ENCODE measurements around the gene OTX1.

DNA sequence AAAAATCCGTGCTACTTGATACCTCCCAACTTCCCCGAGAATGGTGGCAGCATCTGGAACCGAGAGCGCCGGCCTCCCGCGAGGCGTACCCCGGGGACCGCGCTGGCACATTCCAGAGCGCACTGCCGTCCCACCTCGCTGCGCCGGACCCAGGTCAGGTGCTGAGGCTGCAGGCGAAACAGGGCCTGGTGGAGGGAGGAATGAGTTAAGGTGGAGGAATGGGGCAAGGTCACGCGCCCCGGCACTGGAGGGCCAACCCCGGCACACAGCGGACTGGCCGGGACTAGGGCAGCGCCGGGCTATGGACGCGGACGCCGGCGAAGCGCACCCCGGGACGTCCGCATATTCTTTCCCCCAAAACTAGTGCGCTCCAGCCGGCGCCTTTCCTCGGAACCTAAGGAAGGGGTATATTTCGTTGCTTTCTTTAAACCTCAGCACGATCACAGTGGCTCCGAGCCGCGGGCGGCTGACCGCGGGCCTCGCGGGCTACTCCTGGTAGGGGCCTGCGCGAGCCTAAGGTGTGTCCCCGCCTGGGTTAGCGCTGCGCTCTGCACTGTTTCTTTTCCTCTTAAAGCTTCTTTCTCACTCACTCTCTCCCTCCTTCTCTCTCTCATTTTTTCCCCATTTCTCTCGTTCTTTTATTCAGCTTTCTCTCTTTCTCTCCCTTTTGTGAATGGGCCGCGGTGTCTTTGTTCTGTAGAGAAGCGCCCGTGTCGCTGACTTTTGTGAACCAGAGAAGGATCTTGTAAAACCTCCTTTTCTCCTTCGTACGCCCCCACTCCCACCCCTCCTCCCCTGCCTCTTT lies 2.1 kb upstream of the OTX1 start:
- TF ChIP-seq POLR2AphosphoS5 (IDR thresholded peaks at IDR 0.05; ENCODE audit: low read depth) = no peak
- TF ChIP-seq, protein P1, sequence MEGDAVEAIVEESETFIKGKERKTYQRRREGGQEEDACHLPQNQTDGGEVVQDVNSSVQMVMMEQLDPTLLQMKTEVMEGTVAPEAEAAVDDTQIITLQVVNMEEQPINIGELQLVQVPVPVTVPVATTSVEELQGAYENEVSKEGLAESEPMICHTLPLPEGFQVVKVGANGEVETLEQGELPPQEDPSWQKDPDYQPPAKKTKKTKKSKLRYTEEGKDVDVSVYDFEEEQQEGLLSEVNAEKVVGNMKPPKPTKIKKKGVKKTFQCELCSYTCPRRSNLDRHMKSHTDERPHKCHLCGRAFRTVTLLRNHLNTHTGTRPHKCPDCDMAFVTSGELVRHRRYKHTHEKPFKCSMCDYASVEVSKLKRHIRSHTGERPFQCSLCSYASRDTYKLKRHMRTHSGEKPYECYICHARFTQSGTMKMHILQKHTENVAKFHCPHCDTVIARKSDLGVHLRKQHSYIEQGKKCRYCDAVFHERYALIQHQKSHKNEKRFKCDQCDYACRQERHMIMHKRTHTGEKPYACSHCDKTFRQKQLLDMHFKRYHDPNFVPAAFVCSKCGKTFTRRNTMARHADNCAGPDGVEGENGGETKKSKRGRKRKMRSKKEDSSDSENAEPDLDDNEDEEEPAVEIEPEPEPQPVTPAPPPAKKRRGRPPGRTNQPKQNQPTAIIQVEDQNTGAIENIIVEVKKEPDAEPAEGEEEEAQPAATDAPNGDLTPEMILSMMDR (conservative IDR thresholded peaks at IDR 0.05; ENCODE audit: low read depth in 2 of 2) = no peak
